VCaP (cell line): Measurements from ENCODE around the gene NXPH3.

ENCODE experiments used
- H3K27ac ChIP-seq: fragments of 450-650 bp; 2 replicates; pipeline ENCODE4 v1.5.1; 2017
- CTCF ChIP-seq: fragments of 450-650 bp; conservative IDR thresholded peaks from 2 replicates; pipeline ENCODE4 v1.5.1; 2017; ENCODE audit warnings: mild to moderate bottlenecking, moderate library complexity

Gene NXPH3

DNA sequence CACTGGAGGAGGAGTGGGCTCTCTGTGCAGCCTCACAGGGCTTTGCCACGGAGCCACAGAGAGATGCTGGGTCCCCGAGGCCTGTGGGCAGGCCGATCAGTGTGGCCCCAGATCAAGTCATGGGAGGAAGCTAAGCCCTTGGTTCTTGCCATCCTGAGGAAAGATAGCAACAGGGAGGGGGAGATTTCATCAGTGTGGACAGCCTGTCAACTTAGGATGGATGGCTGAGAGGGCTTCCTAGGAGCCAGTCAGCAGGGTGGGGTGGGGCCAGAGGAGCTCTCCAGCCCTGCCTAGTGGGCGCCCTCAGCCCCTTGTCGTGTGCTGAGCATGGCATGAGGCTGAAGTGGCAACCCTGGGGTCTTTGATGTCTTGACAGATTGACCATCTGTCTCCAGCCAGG is 3.9 kb downstream of the NXPH3 start:
- no peak overlapping the region for H3K27ac ChIP-seq
- TF ChIP-seq CTCF = no peak

- no peak overlapping the region for H3K27ac ChIP-seq
- no peak for TF ChIP-seq CTCF
Observed at GRCh38 chr17:49580055-49580721, 4.5 kb downstream of the NXPH3 start.

DNA sequence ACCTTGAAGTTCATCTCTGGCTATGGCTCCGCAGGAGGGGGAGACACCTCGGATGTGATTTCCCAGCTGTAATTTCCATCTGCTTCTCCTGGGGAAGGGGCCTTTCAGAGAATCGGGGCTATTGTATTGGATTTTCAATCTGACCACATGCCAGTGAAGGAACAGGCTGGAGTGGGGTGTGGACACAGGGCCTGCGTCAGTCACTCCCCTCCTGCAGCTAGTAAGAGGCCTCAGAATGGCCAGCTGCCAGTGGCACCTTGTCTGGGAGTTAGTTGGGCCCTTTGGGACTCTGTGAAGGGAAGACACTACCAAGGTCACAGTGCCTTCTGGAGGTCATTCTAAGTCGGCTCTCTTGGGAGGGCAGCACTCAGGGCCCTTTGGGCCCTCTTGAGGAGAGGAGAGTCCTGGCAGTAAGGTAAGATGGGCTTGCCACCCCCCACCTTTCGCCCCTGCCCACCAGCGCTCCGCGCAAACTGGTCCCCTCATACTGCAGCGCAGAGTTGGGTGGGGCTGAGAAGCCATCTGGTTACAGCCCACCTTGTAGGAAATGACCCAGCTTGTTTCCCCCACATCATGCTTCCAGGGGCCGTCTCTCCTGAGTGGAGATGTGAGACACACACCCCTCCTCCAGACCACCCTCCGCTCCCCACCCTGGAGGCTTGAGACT is 5.4 kb downstream of the NXPH3 start:
- H3K27ac ChIP-seq = no peak overlapping the region
- no peak for TF ChIP-seq CTCF

DNA sequence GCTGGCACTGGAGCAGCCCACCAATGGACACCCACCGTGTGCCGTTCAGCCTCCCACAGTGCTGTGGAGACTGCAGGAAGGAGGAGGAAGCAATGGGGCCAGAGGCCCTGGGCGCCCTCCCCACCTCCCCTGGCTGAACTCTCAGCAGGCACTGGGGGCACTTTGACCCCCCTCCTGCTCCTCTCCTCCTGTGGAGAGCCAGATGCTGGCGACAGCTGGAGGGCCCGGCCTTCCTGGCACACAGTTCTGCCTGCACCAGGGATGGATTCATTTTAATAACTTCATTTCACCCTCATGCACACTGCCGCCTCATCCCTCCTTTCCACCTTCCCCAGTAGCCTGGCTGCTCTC is 6.0 kb downstream of the NXPH3 start:
- no peak overlapping the region for H3K27ac ChIP-seq
- TF ChIP-seq CTCF = no peak

GRCh38 chr17:49582055-49582722 is 6.5 kb downstream of the NXPH3 start:
- no peak overlapping the region for H3K27ac ChIP-seq
- TF ChIP-seq CTCF = no peak

- no peak overlapping the region for H3K27ac ChIP-seq
- no peak for TF ChIP-seq CTCF
Observed at GRCh38 chr17:49582789-49583188, 7.1 kb downstream of the NXPH3 start.

DNA sequence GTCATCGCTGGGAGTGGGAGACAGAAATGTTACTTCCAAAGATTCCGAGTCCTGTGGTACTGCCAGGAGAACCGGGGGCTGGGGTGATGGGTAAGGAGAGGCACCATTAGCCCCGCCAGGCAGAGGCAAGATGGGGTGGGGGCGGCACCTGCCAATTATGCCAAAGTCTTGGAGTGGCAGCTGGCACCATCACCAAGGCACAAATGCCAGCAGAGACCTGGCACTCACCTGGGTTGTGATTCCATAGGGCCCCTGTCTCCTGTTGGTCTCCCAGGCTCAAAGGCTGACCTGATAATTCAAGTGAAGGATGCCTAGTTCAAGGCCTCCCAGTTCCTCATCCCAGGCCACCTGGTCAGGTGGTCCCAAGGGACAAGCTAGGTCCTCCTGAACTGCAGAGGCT is 7.6 kb downstream of the NXPH3 start:
- no peak overlapping the region for H3K27ac ChIP-seq
- TF ChIP-seq CTCF = no peak
